GM21825 (cell line): ENCODE results near the gene USP11.

Source experiments
- ATAC-seq: cut with Tn5 transposase; IDR thresholded peaks from one replicate; pipeline ENCODE4 v1.9.1; 2021; ENCODE audit warnings: mild to moderate bottlenecking, moderate library complexity; ENCODE audit not compliant: unreplicated experiment

The USP11 gene

DNA sequence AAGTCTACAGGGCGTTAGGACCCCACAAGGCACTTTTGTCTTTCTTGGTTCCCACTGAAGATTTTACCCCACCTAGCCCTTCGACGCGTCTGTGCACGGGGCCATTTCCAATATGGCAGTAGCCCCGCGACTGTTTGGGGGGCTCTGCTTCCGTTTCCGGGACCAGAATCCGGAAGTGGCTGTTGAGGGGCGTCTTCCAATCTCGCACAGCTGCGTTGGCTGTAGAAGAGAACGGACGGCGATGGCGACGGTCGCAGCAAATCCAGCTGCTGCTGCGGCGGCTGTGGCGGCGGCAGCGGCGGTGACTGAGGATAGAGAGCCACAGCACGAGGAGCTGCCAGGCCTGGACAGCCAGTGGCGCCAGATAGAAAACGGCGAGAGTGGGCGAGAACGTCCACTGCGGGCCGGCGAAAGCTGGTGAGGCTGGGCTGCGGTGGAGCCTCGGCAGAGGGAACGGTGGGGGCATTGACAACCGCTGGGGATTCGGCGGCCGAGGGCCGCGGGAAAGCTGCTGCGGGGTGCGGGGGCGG lies at the start of gene USP11:
USP11 (plus strand) TSS at position 207 of the 530 bp plus-strand sequence; CDS start at position 242, 35 bp downstream.
- no peak for ATAC-seq

DNA sequence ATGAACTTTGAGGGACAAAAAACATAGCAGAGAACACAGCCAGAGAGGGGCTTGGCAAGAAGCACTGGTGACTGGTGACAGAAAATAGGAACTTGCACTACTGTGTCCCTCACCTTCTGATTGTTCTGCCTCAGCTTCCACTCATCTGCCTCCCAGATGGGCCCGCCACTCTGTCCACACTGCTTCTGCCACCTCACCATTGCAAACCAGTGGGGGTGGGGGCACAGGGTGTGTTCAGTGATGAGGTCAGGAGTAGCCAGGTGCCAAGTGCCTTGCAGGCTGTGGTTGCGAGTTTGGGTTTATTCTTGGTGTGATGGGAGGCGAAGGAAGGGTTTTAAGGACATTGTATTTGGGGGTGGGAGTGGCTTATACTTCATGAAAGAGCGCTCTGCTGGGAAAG lies 48.3 kb upstream of the USP11 start:
- no peak for ATAC-seq

DNA sequence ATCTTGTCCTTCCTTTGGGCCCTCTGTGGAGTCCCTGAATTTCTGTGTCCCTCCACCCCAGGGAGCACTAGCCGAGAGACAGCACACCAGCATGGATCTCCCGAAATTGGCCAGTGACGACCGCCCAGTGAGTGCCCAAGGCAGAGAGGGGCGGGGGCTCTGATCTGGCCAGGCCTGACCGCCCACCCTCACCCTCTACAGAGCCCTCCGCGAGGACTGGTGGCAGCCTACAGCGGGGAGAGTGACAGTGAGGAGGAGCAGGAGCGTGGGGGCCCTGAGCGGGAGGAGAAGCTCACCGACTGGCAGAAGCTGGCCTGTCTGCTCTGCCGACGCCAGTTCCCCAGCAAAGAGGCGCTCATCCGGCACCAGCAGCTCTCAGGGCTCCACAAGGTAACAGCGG lies 47.6 kb upstream of the USP11 start:
- no peak for ATAC-seq

DNA sequence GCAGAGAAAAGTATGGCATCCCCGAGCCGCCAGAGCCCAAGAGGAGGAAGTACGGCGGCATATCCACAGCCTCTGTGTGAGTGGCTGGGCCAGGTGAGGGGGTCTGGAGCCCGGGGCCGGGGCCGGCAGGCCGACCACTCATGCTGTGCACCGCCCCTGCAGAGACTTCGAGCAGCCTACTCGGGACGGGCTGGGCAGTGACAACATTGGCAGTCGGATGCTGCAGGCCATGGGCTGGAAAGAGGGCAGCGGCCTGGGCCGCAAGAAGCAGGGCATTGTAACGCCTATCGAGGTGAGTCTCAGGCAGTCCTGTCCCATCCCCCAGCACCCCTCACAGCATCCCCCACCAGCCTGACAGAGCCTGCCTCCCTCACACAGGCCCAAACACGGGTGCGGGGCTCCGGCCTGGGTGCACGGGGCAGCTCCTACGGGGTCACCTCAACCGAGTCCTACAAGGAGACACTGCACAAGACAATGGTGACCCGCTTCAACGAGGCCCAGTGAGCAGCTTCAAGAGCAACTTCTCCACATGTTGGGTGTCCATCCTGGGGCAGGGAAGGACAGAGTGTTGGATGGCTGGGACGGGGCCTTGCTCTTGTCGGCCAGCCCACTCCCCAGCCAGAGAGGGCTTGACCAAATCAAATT lies 46.6 kb upstream of the USP11 start:
- no peak for ATAC-seq

DNA sequence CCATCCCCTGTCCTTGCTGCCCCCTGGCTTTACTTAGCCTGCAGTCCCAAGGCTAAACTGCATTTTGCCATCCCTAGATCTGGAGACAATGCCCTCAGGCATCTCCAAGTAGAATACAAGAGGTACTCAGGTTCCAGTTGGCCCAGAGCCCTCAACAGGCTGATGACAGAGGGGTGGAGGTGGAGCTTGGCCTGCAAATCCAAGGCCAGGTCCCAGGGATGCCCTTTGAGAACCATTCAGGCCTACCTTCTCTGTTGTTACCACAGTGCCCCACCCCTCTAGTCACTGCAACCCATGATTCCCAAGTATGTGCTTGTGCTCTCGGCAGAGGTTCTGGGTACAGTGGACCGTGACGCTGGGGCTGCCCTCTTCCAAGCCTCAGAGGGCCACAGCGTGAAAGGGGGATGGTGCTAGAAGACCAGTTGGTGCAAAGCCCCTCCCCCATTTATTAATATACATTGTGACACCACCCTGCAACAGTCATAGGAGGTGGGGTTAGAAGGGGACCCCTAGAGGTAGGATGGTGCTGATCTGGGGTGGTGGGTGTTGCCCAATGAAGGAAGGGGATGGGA lies 45.6 kb upstream of the USP11 start:
- no peak for ATAC-seq

DNA sequence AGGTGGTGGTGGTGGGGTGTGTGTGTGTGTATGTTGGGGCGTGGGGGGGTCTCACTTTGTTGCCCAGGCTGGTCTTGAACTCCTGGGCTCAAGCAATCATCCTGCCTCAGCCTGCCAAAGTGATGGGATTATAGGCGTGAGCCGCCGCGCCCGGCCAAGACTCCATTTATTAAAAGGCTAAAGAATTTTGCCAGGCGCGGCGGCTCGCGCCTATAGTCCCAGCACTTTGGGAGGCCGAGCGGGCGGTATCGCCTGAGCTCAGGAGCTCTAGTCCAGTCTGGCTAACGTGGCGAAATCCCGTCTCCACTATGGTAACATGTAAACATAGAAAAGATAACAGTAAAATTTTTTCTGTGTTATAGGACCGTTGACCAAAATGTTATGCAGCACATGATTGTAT lies 42.9 kb upstream of the USP11 start:
- no peak for ATAC-seq

DNA sequence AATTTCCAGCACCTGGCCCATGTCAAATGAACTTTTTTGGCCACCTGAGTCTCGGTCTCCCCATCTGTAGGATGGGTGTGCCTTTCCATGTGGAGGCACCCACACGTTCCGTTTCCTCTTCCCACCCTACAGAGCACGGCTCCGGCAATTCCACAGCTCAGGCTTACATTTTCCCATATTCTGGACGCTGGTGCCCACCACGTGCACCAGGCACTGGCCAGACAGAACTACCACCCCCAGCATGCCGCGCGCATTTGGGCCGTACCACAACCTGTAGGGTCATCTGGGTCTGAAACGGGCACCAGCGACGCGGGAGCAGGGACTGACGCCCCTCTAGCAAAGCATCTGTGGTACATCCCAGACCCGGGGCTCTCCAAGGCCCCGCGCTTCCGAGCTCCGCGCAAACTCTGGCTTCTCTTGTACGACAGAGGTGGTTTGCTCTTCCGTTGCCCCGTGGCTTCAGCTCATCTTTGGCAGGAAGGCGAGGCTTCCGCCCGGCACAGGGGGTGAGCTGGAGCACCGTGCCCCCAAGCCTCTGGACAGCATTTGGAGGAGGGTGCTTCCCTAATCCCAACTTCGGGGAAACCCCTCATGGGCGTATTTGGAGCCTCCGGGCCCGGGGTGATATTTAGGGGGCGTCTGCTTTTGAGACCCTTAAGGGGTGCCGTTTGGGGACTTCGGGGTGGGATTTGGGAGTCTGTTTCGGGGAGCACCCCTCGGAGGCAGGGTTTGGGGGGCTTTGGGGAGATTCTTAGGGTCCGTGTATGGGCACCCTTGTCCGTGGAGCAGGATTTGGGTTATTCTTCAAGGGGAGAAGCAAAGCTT lies 42.2 kb upstream of the USP11 start:
- ATAC-seq, result peak; percentile 50

DNA sequence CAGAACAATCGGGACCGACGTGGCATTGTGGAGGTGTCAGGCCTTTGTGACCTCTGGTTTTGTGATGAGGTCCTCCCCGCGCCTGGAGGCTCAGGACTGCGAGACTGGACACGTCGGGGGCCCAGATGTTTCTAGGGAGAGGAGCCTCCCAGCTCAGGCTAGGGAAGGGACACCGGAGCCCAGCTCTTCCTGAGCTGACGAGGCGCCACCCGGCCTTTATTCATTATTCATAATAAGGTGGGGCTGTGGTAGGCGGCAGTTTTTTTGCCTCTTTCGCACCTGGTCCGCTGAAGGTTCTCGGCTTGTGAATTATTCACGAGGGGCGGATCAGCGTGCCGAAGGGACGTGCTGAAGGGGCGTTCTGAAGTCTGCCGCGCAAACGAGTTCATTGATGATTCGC lies 41.5 kb upstream of the USP11 start:
- no peak for ATAC-seq

DNA sequence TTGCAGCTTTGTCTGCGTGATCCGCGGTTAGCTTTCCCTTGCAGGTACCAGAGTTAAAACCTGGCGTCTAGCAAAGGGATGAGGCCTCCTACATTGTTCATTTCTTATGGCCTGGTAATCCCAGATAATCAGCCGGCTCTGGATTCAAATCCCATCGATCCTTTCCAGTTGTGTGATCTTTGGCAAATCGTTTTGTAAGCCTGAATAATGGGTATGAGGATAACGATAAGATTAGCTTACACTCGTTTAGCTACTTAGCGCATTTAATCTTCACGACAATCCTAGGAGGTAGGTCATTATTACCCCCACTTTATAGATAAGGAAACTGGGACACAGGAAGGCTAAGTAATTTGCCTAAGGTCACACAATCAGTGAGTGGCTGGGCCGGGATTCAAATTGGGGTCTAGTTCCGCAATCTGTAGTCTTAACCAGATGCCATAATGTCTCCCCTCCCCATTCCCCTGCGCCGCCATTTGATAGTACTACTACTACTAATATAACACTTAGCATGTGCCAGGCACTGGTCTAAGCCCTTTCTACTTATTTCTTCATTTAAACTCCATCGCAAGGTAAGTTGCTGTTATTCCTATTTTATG lies 40.9 kb upstream of the USP11 start:
- no peak for ATAC-seq

DNA sequence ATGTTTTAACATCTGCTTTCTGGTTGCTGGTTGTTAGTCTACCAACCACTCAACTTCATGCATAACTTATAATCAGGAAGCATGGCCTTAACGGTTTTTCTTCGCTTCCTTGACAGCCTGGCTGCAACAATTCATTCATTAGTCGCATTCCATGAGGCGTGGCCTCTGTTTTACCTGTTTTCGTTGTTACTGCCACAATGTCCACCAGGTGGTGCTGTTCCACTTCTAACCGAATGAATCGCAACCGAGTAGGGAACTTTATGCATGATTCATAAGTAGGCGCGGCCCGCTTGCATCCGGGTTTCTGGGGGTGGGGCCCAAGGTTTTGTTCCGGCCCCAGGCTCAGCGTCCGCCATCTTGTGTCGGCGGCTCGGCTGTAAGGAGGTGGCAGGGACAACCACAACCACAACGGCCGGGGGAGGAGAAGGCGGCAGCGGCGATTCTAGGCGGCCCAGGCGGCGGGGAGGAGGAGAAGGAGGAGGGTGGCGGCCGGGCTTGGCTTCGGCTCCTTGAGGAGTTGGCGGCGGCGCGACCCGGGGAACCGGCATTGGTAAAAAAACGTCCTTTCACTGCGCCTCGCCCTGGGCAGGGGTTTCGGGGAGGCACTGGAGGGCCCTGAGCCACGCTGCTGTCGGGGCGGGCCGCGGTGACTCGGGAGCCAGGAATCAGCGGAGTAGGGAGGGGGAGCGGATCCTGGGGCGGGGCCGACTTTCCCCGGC lies 39.2 kb upstream of the USP11 start, which contains the start of gene UBA1:
UBA1 (plus strand) TSS at position 355 of the 719 bp plus-strand sequence. CDS start 4,974 bp downstream, outside the sequence.
- ATAC-seq, result peak; percentile 83

DNA sequence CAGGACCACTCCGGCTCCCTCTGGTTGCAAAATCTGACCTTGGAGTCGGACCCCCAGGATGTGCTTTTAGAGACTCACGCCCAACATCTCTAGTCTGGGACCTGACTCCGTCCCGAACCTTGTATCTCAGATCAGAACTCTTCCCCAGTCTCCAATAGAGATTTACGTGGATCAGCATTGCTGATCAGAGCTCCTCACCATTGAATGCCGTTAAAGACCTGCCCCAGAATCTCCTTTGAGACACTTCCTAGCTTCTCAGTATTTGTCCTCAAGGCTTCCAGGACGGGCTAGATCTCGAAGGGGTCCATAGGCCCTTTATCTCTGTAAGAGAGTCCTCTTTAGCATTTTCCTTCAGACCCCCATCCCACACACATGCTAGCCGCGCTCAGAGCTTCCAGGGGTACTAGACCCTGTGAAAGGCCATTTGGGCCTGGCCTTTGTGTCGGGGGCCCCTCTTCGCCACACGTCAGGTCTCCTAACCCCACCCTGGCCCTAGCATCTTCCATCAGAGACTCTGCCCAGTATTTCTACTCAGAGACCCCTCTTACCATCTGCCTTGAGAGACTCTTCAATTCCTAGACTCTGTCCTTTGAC lies 38.5 kb upstream of the USP11 start:
- no peak for ATAC-seq

DNA sequence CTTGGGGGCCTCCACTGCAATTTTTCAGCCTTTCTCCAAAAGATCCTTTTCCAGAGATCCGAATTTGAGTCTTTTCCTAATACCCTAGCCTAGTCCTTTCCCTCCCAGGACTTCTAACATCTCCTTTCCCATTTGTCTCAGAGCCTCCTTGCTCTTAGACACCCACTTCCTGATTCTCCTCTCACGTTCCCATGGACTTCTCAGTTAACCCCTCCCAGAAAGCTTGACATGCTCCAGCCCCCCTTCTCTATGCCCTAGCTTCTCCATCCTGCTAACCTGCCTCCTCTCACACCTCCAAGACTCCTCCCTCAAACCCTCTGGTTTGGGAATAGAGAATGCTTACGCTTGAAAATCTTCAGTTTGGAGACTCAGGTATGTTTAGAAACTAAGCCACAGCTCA lies 36.7 kb upstream of the USP11 start:
- ATAC-seq, result no peak

DNA sequence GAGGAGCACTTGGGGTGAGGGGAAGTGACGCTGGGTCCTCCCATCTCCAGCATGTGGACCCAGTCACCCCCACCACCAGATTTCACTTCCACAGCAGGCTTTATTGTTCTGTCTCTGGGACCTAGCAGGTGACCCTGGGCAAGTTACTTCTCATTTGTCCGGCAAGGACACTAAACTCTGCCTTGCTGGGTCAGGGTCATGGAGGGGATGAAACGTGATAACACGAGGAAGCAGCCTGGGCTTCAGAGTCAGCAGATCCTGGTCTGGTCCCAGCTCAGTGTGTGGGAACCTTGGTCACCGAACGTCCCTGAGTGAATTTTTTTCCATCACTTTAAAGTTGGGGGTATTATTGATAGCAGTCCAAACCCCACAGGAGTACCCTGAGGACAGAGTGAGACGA lies 35.3 kb upstream of the USP11 start:
- ATAC-seq, result no peak

DNA sequence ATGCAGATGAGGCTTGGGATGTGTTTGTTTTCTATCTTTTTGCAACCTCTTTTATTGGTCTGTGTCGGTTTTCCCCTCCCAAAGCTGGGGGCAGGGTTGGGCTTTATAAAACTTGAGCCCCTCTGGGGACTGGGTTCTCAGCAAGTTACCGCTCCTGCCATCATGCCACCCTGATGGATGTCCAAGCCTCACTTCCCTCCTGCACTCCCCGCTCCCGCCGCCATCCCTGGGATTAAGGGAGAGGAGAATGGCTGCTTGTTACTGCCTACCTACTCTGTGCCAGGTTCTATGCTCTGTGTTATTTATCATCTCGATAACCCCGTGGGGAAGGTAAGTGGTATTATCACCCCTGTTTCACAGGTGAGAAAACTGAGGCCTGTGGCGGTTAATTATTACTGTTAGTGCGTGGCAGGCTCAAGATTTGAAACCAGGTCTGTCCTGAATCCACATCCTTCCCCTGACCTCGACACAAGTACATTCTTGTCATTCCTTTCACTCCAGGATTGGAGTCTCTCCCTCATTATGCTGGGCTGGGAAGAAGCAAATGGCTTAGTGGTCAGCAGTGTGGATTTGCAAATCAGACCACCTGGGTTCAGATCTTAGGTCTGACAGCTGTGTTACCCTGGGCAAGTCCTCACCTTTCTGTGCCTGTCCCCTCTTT lies 34.7 kb upstream of the USP11 start:
- ATAC-seq, result no peak

DNA sequence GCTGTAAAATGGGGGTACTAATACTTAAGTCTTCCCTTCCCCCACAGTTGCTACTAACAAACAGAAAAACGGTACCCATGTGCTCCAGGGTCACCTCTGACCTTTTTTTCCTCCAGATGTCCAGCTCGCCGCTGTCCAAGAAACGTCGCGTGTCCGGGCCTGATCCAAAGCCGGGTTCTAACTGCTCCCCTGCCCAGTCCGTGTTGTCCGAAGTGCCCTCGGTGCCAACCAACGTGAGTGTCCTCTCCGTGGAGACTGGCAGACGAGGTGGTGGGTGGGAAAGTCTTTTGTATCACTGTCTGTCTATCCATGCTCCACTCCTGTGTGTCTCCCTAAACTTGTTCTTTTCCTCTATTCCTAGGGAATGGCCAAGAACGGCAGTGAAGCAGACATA lies 34.1 kb upstream of the USP11 start:
- no peak for ATAC-seq

DNA sequence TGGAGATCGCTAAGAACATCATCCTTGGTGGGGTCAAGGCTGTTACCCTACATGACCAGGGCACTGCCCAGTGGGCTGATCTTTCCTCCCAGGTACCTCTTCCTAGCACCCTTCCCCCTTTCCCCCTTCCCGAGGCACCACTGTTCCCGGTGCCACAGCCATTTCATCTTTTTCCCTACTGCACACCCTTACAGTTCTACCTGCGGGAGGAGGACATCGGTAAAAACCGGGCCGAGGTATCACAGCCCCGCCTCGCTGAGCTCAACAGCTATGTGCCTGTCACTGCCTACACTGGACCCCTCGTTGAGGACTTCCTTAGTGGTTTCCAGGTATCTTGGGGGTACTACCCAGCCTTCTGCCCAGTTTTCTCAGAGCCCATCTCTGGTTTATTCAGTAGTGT lies 33.5 kb upstream of the USP11 start:
- ATAC-seq, result no peak

DNA sequence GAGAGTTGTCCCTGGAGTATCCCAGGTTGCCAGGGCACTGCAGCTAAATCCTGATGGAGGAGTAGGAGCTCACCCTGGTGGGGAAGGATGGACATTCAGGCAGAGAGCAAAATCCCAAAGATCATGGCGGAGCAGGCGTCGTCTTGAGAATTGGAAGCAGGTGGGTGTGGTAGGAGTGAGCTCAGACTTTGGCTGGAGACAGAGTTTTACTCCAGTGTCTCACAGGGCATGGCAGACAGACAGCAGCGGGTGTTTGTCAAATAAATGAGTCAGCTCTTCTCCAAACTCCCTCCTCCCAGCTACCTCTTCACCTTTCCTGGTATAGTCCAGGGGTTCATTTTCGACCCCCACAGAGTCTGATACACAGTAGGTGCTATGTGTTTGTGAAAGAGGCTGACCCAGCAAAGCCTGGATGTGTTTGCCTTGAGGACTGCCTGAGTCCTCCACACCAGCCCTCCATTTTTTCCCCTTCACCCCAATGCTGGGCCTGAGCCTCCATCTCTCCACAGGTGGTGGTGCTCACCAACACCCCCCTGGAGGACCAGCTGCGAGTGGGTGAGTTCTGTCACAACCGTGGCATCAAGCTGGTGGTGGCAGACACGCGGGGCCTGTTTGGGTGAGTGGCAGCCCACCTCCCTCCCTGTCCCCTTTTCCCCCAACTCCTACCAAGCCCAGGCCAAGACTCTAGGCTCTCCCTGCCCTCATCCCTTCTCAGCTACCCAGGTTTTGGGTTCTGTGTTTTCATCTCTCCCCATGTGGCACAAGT lies 32.2 kb upstream of the USP11 start:
- no peak for ATAC-seq

DNA sequence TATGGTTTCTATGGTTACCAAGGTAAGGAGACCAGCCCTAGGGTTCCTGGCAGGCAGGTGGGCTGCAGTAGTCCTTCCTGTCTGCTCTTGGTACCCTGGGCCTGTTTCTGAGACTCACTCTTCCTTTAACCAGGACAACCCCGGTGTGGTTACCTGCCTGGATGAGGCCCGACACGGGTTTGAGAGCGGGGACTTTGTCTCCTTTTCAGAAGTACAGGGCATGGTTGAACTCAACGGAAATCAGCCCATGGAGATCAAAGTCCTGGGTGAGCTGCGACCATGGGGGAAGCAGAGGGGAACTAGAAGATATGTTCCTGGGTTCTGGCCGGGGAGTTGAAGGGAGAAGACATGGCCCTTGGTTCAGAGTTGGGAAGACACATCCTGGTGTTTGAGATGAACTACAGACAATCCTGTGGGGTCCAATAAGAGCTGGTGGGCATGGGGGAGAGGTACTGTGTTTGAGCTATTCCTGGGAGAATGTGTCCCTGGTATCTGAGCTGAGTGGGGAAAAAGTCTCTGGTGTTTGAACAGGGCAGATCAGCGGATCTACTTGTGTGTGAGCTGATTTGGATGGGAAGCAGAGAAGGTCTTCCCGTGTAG lies 31.4 kb upstream of the USP11 start:
- no peak for ATAC-seq

DNA sequence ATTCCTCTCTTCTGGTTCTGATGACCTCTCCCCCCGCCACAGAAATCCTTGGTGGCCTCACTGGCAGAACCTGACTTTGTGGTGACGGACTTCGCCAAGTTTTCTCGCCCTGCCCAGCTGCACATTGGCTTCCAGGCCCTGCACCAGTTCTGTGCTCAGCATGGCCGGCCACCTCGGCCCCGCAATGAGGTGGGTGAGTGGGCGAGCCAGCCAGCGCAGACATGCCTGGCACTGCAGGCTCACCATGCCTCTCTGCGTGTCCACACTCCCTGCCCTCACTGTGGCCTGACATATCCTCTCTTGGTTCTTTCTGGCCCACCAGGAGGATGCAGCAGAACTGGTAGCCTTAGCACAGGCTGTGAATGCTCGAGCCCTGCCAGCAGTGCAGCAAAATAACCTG lies 30.5 kb upstream of the USP11 start:
- no peak for ATAC-seq
